GM18508 (cell line): ENCODE data around the gene SPATA13.
"Not testable (repeated sequence)": the region's sequence is repeated elsewhere in the genome, so short reads cannot be mapped to it uniquely, and the experiment has no call there.

Source experiments
- ATAC-seq: cut with Tn5 transposase; IDR thresholded peaks from one replicate; pipeline ENCODE4 v1.9.1; 2021; ENCODE audit warnings: moderate number of reproducible peaks; ENCODE audit not compliant: insufficient read depth, unreplicated experiment

SPATA13 gene

GRCh38 chr13:24160458-24161009 lies at the start of gene SPATA13:
Gene SPATA13 (plus strand): TSS chr13:24160720. CDS start chr13:24222930, 62,210 bp downstream.
- no peak for ATAC-seq

DNA sequence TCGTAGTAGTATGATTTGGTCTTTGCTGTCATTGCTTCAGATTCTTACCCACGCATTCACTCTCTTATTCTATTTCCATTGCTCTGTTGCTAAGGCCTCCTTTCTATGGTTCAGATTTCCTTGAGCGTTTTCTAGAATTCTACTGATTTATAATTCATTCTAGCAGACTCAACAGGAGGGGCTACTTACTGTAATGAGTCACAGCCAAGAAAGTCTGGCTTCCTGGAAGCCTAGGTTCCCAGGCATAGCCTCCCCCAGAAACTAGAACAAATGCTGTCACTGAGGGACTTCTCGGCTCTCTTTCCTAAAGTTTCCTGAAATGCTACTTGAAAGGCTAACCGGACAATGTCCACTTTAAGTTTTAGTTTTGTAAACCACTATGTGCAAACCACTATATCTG lies 47.7 kb upstream of the SPATA13 start:
- ATAC-seq: no peak

DNA sequence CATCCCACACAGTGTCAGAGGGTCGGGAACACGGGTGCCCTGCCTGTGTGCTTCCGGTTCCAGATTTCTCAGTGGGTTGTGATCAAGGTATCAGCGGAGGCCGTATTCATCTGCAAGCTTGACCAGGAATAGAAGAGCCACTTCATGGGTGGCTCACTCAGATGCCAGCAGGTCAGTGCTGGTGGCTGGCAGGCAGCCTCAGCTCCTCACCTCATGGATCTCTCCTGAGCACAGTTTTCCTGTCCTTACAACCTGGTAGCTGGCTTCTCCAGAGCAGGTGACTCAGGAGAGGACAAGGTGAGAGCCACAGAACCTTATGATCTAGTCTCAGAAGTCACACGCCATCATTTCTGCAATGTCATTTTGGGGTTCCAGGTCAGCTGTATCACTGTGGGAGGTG lies 44.8 kb upstream of the SPATA13 start:
- no peak for ATAC-seq

DNA sequence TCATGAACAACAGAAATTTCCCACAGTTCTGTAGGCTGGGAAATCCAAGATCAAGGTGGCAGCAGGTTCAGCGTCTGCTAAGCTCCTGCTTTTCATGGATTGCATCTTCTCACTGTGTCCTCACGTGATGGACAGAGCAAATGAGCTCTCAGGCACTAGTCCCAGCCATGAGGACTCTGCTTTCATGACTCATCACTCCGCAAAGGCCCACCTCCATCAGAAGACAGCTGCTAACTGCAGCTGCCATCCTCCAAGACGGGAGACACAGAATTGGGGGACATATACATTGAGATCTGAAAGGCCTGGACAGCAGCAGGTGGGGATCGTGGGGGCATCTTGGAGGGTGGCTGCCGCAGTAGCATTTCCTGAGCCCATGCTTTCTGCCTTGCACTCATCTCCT lies 44.4 kb upstream of the SPATA13 start:
- no peak for ATAC-seq

DNA sequence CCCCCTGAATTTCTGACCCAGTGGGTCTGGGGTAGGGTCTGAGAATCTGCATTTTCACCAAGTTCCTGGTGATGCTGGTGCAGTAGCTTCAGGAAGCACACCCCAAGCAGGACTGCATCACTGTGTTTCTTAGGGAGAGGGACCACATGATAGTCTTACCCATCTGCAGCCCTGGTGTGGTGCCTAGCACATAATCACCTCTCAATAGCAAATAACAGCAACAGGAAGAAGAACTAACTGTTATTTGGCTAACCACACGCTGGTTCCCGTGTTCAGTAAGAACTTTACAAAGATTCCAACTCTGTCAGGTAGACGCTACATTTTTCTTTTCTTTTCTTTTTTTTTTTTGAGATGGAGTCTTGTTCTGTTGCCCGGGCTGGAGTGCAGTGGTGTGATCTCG lies 41.9 kb upstream of the SPATA13 start:
- no peak for ATAC-seq

- ATAC-seq: no peak
Observed at GRCh38 chr13:24119626-24120508, 40.7 kb upstream of the SPATA13 start.

DNA sequence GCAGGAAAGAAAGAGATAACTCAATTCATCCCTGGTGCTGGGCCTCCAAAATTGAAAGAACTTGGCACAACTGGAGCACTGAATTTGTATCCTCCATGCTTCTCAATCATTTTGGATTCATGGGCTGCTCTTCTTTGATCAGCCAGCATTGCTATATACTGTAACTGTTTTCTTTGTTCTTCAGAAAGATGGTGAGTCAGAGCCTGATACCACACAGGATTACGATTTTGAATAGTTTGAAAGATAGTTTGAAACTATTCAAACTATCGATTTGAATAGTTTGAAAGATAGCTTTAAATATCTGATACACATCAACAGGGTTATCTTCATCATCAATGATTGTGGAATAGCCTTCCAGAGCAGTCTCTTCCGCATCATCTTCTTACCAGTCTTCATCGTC lies 38.5 kb upstream of the SPATA13 start:
- not testable (repeated sequence) for ATAC-seq

- no peak for ATAC-seq
Observed at GRCh38 chr13:24122569-24122968, 38.0 kb upstream of the SPATA13 start.

DNA sequence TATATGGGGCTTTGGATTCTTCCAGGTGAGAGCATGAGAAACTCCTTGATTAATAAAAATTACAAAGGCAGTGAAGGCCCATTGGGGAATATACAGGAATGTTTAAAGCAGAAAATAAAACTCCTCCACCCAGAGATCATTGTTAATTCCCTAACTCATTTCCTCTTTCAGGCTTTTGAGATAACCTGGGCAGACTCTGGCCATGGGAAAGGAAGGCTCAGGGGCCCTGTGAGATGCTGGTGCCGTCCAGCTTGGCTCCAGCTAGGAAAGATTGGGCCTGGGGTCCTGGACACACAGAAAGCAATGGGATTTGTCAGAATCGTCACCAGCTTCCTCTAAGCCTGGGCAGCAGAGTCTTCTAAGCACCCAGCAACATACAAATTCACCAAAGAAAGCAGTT lies 36.8 kb upstream of the SPATA13 start:
- ATAC-seq: no peak

DNA sequence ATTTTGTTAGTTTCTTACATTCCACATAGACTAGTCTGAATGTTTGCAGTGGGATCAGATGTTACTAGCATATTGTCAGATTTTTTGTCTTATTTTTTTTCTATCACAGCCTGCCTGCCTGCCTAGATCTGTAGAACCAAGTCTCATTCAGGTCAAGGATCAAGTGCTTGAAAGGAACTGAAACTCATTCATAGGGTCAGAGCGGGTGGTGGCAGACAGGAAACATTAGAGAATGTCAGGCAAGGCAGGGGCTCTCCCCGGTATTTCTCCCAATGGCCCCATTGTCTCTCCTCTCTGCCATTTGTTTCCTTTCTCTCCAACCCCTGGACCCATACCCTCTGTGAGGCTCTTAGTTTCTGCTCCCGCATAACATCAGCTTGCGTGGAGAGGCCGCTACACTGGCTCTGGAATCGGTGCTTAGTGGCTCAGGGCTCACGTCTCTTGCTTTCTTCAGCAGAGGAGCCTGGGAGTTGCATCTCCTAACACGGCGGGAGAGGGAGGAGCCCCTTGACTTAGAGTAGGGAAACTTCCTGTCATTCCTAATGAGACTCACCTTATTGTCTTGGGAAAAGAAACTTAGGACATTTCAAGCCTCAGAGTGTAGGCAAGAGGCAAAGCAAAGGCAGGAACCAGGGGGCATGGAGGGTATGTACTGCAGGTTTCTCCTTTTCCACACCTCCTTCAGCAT lies 35.6 kb upstream of the SPATA13 start:
- ATAC-seq: peak; percentile 84

GRCh38 chr13:24127116-24127631 lies 33.3 kb upstream of the SPATA13 start:
- ATAC-seq: peak; percentile 56

DNA sequence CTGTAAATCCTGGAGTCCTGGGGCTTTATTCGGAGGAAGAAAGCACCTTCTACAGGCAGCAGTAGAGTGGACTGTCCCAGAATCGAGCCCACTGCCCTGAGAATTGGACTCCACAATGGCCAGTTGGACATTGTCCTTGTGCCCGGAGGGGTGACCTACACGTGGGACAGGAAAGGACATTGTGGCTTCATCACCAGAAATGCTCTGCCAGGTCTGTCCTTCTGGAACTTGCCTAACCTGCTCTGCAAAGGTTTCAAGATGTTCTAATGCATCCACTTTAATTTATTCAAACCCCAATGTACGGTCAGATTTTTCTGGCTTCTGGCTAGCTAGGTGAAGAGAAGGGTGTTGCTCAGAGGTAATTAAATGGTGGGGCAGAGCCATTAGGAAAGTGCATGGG lies 32.4 kb upstream of the SPATA13 start:
- no peak for ATAC-seq

- no peak for ATAC-seq
Observed at GRCh38 chr13:24128962-24129361, 31.6 kb upstream of the SPATA13 start.

DNA sequence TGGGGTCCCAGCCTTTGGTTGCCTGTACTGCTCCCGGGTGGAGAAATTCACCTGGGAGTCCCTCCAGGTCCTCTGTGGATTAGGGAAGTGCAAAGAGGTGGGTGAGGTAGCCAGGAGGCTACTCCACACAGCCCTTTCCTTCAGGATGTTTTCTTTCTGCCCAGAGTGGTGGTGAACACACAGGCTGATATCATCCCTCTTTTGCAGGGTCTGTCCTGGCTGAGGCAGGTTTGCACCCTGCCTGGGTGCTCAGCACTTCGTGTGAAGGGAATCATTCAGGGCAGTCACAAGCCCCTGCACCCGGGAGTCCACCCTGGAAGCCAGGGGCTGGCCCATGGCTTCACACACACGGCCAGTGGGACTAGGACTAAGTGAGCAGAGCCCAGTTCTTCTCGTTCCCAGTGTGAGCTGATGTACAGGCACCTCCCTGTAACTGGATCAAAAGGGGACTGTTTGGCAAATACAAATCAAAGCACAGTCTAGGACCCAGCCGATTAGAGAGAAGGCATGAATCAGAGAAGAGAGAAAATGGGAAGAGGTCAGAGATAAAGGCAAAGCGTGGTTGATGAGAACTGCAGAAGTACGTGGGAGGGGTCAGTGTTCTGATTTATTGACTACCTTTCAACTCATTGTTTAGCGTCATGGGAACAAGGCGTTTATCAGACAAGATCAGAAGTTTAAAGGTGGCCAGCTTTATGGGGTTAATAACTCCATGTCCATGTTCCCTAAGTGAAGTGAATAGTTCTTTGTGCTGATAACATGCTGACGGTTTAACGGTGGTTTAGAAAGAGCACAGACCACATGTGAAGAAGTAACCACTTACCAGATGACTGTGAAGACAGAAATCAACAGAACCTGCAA lies 30.4 kb upstream of the SPATA13 start:
- no peak for ATAC-seq

DNA sequence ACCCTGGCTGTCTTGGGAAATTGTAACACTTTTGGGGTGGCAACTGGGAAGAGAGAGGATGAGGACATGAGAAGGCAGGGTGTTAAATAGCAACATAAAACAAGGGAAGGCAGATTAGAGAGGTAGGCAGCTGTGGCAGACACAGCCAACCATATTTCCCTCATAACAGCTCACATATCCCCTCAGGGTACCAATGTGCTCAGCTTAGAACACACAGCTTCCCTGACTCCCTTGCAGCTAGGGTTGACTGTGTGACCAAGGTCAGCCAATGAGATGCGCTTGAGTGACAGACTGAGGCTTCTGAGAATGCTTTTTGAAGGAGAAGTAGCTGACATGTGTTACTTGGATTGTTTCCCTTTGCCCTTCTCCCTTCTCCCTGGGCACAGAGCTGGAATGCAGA lies 28.8 kb upstream of the SPATA13 start:
- no peak for ATAC-seq

GRCh38 chr13:24133021-24133795 lies 27.3 kb upstream of the SPATA13 start:
- no peak for ATAC-seq

GRCh38 chr13:24134231-24134630 lies 26.3 kb upstream of the SPATA13 start:
- no peak for ATAC-seq

DNA sequence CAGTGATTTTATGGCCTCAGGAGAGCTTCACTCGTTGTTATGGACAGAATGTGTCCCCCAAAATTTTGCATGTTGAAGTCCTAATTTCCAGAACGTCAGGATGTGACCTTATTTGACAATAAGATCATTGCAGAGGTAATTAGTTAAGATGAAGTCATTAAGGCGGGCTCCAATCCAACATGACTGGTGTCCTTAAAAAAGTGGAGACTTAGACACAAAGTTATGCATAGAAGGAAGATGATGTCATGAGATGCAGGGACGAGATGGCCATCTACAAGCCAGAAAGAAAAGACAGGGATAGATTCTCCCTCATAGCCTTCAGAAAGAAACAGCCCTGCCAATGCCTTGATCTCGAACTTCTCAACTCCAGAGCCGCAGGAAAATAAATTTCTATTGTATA lies 25.8 kb upstream of the SPATA13 start:
- ATAC-seq: no peak

- no peak for ATAC-seq
Observed at GRCh38 chr13:24135674-24136300, 24.7 kb upstream of the SPATA13 start.
